NOMO-1 (cell line): ENCODE results near the gene TMEM53.
A peak's percentile ranks its signal among the peaks of the same experiment; 100 is the strongest.
"Not testable (repeated sequence)": the region's sequence is repeated elsewhere in the genome, so short reads cannot be mapped to it uniquely, and the experiment has no call there.

Experiments
- DNase-seq, 2 experiments: peaks; one replicate each; lab custom pipeline; 2025; ENCODE audit not compliant: unreplicated experiment in 2 of 2; lab: John Stamatoyannopoulos, UW

The TMEM53 gene

DNA sequence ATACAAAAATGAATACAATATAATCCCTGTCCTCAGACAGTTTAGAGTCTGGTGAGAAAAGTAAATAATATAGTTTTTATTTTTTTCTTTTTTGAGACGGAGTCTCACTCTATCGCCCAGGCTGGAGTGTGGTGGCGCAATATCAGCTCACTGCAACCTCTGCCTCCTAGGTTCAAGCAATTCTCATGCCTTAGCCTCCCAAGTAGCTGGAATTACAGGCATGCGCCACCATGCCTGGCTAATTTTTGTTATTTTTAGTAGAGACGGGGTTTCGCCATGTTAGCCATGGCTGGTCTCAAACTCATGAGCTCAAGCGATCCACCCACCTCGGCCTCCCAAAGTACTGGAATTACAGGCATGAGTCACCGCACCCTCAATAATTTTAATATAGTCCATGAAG, 25.1 kb upstream of the TMEM53 start:
- DNase-seq, result not testable (repeated sequence)

DNA sequence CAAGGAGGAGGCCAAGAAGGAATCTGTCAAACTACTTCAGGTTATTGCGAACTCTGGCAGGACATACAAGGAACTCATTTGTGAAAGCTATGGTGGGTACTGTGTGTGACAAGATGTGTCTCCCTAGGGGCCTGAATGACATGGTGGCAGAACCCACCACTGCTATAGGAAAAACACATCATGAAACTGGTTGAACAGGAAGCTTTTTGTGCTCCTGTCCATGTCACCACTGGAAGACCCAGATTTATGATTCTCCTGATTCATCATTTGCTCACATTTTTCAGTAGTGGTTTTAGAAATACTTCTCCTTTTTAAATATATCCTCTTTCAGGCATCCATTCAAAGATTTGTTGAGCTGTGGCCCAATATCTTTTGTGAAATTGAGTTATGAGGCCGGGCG, 23.9 kb upstream of the TMEM53 start:
- DNase-seq, result peak; percentile 73 to 98

- DNase-seq, result peak; percentile 76 to 85
Observed at GRCh38 chr1:44696789-44697345, 22.6 kb upstream of the TMEM53 start.

DNA sequence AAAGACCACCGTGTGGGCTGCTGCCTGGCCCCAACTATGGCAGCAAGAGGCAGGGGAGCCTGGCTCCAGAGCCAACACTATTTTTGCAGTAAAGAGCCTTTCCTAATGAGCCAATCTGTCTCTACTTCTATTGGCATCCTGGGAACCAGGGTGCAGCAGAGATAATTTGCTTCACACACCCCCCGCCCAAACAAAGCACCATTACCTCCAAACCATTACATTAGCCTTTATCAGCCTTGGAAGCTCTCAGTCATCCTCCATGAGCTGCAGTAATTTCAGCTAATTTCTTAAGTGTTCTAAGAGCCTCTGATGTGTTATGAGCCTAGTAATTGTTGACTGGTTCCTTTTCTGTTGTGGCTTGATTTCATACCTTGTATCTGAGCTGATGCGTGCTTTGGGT, 21.8 kb upstream of the TMEM53 start:
- DNase-seq, result no peak

- no peak for DNase-seq
Observed at GRCh38 chr1:44695671-44696070, 21.4 kb upstream of the TMEM53 start.

DNA sequence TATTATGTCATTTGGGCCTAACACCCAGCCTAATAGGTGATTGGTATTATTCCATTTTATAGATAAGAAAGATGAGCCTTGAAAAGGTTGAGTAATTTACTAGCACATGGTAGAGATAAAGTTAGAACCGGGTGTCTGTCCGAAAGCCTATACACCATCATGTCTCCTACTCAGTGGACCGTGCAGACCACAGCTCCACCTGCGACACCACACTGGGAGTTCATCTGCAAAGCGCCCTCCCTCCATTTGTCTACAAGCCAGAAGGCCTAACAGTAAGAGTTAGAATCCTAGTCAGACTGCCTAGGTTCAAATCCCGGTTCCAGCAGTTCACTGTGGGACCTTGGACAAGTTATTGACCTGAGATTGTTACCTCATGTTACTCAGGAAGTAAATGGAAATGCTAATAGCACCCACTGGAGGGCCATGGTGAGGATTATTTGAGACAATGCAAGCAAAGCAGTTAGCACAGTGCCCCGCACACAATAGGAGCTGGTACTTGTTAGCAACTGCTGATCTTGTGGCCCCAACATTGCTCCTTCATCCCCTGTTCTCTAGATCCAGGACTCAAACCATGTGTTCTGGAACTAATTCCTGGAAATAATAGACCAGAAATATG, 20.7 kb upstream of the TMEM53 start:
- DNase-seq, result no peak

DNA sequence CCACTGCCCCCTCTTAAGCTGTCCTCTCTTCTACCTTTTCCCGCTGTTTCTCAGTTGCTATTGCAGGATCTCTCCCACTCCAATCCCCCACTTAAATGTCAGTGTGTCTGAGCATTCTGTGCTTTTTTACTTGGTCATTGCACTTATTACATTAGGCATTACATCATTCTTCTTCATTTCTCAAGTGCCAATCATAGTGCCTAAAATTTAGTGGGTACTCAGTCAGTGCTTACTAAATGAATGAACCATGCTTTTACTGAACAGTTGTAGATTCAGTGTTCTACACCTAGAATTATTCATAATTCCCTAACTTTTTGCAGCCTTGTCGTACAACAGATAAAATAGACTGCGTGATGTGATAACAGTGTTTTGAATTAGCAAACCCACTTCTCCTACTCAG, 19.6 kb upstream of the TMEM53 start:
- DNase-seq, result no peak

DNA sequence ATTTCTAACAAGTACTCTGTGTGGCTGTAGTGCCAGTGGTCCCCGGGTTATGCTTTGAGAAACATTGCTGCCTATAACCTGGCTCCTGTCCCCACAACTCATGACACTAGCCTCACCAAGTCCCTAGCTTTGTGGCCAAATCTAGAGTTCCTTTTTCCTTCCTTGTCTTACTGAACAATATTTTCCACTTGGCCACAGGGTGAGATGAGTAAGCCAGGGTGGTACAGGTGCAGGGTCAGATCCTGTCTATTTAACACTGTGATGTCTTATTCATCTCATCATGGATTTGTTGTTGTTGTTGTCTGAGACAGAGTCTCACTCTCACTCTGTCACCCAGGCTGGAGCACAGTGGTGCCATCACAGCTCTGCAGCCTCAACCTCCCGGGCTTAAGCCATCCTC, 18.9 kb upstream of the TMEM53 start:
- DNase-seq, result peak in 1 of 2 experiments; percentile 28

GRCh38 chr1:44689447-44689765, 15.1 kb upstream of the TMEM53 start:
- DNase-seq, result no peak

GRCh38 chr1:44688760-44689446, 14.6 kb upstream of the TMEM53 start:
- no peak for DNase-seq

GRCh38 chr1:44685881-44686280, 11.6 kb upstream of the TMEM53 start:
- DNase-seq, result no peak

DNA sequence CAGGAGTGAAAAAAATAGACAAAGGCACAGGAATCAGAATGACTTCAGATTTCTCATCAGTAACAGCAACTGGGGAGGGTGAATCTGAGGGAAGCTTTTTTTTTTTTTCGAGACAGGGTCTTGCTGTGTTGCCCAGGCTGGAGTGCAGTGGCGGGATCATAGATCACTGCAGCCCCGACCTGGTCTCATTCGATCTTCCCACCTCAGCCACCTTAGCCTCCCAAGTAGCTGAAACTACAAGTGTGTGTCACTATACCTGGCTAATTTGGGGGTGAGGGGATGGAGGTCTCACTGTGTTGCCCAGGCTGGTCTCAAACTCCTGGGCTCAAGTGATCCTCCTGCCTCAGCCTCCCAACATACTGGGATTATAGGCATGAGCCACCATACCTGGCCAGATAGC, 10.9 kb upstream of the TMEM53 start:
- no peak for DNase-seq

DNA sequence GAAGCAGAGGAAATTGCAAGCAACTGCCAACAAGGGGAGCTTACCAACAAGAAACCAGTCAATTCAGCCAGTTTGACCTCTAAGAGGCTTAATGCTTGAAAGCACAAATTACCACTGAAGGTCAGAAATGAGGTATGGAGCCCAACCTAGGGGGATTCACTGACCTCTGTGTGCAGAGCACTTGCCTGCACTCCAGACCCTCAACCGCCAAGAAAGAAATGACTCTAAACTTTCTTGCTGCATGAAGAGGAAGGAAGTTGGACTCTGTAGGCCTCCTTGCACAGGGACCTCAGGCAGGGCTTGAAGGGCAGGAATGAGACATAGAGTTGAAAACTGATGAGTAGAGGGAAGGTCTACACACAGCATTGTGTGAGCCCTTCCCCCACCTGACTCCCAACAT, 10.2 kb upstream of the TMEM53 start:
- peak; percentile 60 to 75 for DNase-seq

- DNase-seq, result peak; percentile 53 to 75
Observed at GRCh38 chr1:44682883-44683265, 8.6 kb upstream of the TMEM53 start.

GRCh38 chr1:44681905-44682882, 7.9 kb upstream of the TMEM53 start:
- DNase-seq, result peak; percentile 50 to 52

DNA sequence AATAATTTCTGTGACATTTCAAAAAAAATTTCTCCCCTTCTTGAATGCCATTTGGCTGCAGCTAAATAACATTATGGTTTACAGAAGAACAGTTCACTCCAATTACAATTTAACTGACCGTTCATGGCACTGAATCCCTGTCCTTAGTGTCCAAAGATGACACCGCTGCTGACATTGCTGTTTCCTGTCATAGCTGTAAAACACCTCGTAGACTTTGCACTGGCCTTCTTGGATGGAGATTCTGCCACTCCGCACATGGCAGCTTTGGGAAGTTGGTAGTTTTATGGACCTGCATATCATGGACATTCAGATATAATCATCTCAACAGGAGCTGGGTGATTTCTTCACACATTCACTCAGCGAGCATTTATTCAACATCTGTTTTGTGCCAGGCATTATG, 5.2 kb upstream of the TMEM53 start:
- DNase-seq, result no peak

DNA sequence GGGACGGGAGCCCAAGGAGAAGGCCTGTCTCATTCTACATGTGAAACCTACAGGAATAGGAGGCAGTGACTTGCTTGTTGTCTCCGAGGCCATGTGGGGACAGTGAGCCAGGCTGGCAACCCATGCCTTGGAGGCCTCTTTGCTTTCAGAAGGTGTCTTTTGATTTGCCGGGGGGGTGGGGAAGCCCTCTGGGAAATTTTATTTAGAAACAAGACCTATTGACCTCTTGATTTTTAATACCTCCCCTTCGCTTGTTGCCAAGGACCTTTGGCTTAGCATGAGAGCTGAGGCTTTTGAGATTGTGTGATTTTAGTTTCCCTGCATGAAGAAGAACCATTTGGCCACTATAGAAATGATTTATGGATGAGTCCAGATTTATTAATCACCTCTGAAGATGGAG, 4.3 kb upstream of the TMEM53 start:
- DNase-seq, result no peak

GRCh38 chr1:44678120-44678519, 3.8 kb upstream of the TMEM53 start:
- no peak for DNase-seq

GRCh38 chr1:44677201-44677766, 3.0 kb upstream of the TMEM53 start:
- peak; percentile 73 to 88 for DNase-seq

GRCh38 chr1:44676484-44677200, 2.4 kb upstream of the TMEM53 start:
- peak; percentile 76 to 98 for DNase-seq
